ENCODE measurements around the gene RAB5B. TPM values are rescaled to one million over a fixed set of nuclear protein-coding genes. Genes with fewer than 3 reads are reported as not detected.

RAB5B gene
- polyA plus RNA-seq, 3 donors = 44.0 to 63.0 (median 48.5) TPM

- WGBS (ENCODE audit: insufficient coverage) = no CpG with 5 or more reads among the region's 4 CpGs
Observed at GRCh38 chr12:56017181-56017580, 43.3 kb downstream of the RAB5B start.

GRCh38 chr12:56018356-56018755, 44.5 kb downstream of the RAB5B start:
- no peak overlapping the region for H3K4me3 ChIP-seq (replicated peaks in 1 of 3; ENCODE audit: low read depth in 2 of 3, low read length in 3 of 3)
- 100% methylated on average over 1 of the region's 1 CpG for WGBS (ENCODE audit: insufficient coverage)
- H2AFZ ChIP-seq (ENCODE audit: insufficient read depth, low read depth, low read length, poor library complexity, severe bottlenecking) = no peak overlapping the region
- H3K4me1 ChIP-seq (ENCODE audit: control insufficient read depth in 1 of 2, insufficient read depth in 2 of 2, low read length in 2 of 2) = peaks cover 20 to 27% of the 10 kb centered on the region in 2 donors
- H3K9me3 ChIP-seq (replicated peaks in 1 of 2; ENCODE audit: control insufficient read depth in 1 of 2, insufficient read depth in 1 of 2, low read length in 2 of 2) = no peaks in the 10 kb centered on the region
- no peaks in the 10 kb centered on the region for H3K9me3 Mint-ChIP-seq
- H3K9ac ChIP-seq (ENCODE audit: insufficient read depth, low read length, poor library complexity, severe bottlenecking) = no peak overlapping the region
- H3K27me3 Mint-ChIP-seq (ENCODE audit: low read depth in 3 of 3) = peaks cover 0 to 4% (median 3%) of the 10 kb centered on the region in 3 donors
- no peaks in the 10 kb centered on the region for H4K20me1 ChIP-seq (ENCODE audit: insufficient read depth, low read length)
- peaks cover 0 to 7% of the 10 kb centered on the region in 2 donors for H3K36me3 ChIP-seq (replicated peaks in 1 of 2; ENCODE audit: control insufficient read depth in 1 of 2, insufficient read depth in 2 of 2, low read length in 2 of 2)
- H3K4me2 ChIP-seq (replicated peaks; ENCODE audit: extremely low read depth, low read length, poor library complexity, severe bottlenecking) = no peak overlapping the region
- H3K36me3 Mint-ChIP-seq = peaks cover 11 to 14% of the 10 kb centered on the region in 2 donors
- no peaks in the 10 kb centered on the region for H3K79me2 ChIP-seq (ENCODE audit: insufficient read depth, low read length)
- no peak overlapping the region for H3K27ac Mint-ChIP-seq
- intact Hi-C loops (cut with micrococcal nuclease) = no loop called here
- TF ChIP-seq CTCF (IDR thresholded peaks at IDR 0.05) = no peak
- H3K27ac ChIP-seq (ENCODE audit: low read depth in 1 of 2, low read length in 2 of 2) = no peak overlapping the region
- no peaks in the 10 kb centered on the region for H3K27me3 ChIP-seq (ENCODE audit: control insufficient read depth in 2 of 2, insufficient read depth in 2 of 2, low read length in 2 of 2)
- H3K4me3 Mint-ChIP-seq = no peak overlapping the region
- H3K4me1 Mint-ChIP-seq = peaks cover 23% of the 10 kb centered on the region
- no peak for DNase-seq

More at GRCh38 chr12:56017181-56017580, 43.3 kb downstream of the RAB5B start:
- Histone ChIP-seq H3K9ac (ENCODE audit: insufficient read depth, low read length, poor library complexity, severe bottlenecking) (no peak overlapping the region), H3K36me3 (replicated peaks in 1 of 2; ENCODE audit: control insufficient read depth in 1 of 2, insufficient read depth in 2 of 2, low read length in 2 of 2) (peaks cover 0 to 7% of the 10 kb centered on the region in 2 donors), H3K4me2 (replicated peaks; ENCODE audit: extremely low read depth, low read length, poor library complexity, severe bottlenecking) (no peak overlapping the region), H3K79me2 (ENCODE audit: insufficient read depth, low read length) (no peaks in the 10 kb centered on the region), H3K27ac (ENCODE audit: low read depth in 1 of 2, low read length in 2 of 2) (no peak overlapping the region), H3K4me3 (replicated peaks in 1 of 3; ENCODE audit: low read depth in 2 of 3, low read length in 3 of 3) (no peak overlapping the region), H2AFZ (ENCODE audit: insufficient read depth, low read depth, low read length, poor library complexity, severe bottlenecking) (no peak overlapping the region), H4K20me1 (ENCODE audit: insufficient read depth, low read length) (no peaks in the 10 kb centered on the region), H3K27me3 (ENCODE audit: control insufficient read depth in 2 of 2, insufficient read depth in 2 of 2, low read length in 2 of 2) (no peaks in the 10 kb centered on the region), H3K9me3 (replicated peaks in 1 of 2; ENCODE audit: control insufficient read depth in 1 of 2, insufficient read depth in 1 of 2, low read length in 2 of 2) (no peaks in the 10 kb centered on the region), H3K4me1 (ENCODE audit: control insufficient read depth in 1 of 2, insufficient read depth in 2 of 2, low read length in 2 of 2) (peaks cover 20 to 23% of the 10 kb centered on the region in 2 donors)
- no peak for TF ChIP-seq CTCF (IDR thresholded peaks at IDR 0.05)
- intact Hi-C loops (cut with micrococcal nuclease) = no loop called here
- Mint-ChIP-seq H3K4me1 (peaks cover 20% of the 10 kb centered on the region), H3K9me3 (no peaks in the 10 kb centered on the region), H3K4me3 (no peak overlapping the region), H3K36me3 (peaks cover 11 to 15% of the 10 kb centered on the region in 2 donors), H3K27ac (no peak overlapping the region), H3K27me3 (ENCODE audit: low read depth in 3 of 3) (peaks cover 0 to 4% (median 3%) of the 10 kb centered on the region in 3 donors)
- no peak for DNase-seq
